ENCODE results near the gene CXCL12. TPM values are rescaled to one million over a fixed set of nuclear protein-coding genes. Genes with fewer than 3 reads are reported as not detected.

Gene CXCL12
- total RNA-seq, 6 experiments from 2014 or later = 111 to 241 (median 197) TPM

DNA sequence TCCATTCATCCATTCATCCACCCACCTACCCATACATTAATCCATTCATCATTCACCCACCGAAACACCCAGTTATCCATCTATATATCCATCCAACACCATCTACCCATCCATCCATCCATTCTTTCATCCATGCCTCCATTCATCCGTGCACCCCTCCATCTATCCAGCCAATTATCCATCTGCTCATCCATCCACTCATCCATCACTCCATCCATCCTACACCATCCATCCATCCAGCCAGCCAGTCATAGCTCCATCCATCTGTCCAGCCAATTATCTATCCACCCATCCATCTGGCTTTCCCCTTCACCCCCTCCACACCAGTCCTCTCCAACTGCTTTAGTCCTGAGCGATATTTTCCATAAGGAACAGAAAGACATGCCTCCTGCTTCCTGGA, 7.5 kb upstream of the CXCL12 start:
- Mint-ChIP-seq H3K36me3 (ENCODE audit: low read depth) (no peaks in the 10 kb centered on the region), H3K4me1 (ENCODE audit: low read depth) (peaks cover 20% of the 10 kb centered on the region), H3K9me3 (no peaks in the 10 kb centered on the region), H3K27me3 (ENCODE audit: insufficient read depth) (peaks cover 4% of the 10 kb centered on the region), H3K27ac (no peak overlapping the region; the same call in 1 of the 2 replicates), H3K4me3 (no peak overlapping the region)
- TF ChIP-seq CTCF (IDR thresholded peaks at IDR 0.05) = no peak
- DNase-seq = no peak

- Mint-ChIP-seq H3K27ac (no peak overlapping the region), H3K4me3 (no peak overlapping the region), H3K4me1 (ENCODE audit: low read depth) (peaks cover 21% of the 10 kb centered on the region), H3K27me3 (ENCODE audit: insufficient read depth) (peaks cover 3% of the 10 kb centered on the region), H3K36me3 (ENCODE audit: low read depth) (no peaks in the 10 kb centered on the region), H3K9me3 (no peaks in the 10 kb centered on the region)
- no peak for TF ChIP-seq CTCF (IDR thresholded peaks at IDR 0.05)
- DNase-seq = no peak
Measured at GRCh38 chr10:44391981-44392380, 7.1 kb upstream of the CXCL12 start.

DNA sequence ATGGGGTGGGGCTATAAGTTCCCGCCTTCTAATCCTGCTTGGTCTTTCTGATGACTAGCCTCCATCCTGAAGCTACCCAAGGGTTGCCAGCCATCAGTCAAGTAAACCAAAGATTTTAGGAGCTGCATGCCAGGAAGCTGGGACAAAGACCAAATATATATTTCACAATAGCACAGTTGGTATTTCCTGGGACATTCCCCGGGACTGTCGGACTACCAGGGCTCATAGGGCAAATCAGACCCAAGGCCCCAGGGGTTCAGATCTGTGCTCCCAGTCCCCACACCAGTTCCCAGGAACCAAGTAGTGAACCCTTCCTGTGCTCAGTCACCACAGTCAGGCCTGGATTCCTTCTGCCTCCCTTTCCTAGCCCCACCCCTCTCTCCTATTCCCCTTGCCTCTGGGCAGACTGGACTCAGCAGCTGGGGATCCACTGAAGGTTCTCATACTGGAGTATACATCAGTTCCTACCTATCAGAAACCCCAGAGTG, 5.7 kb upstream of the CXCL12 start:
- no peak for DNase-seq
- Mint-ChIP-seq H3K27ac (no peak overlapping the region), H3K9me3 (no peaks in the 10 kb centered on the region), H3K4me3 (no peak overlapping the region), H3K27me3 (ENCODE audit: insufficient read depth) (peaks cover 2% of the 10 kb centered on the region; the same call in 1 of the 2 replicates), H3K36me3 (ENCODE audit: low read depth) (no peaks in the 10 kb centered on the region), H3K4me1 (ENCODE audit: low read depth) (peaks cover 24% of the 10 kb centered on the region)
- TF ChIP-seq CTCF (IDR thresholded peaks at IDR 0.05) = no peak

GRCh38 chr10:44389556-44389955, 4.7 kb upstream of the CXCL12 start:
- Mint-ChIP-seq H3K4me3 (no peak overlapping the region), H3K27ac (no peak overlapping the region), H3K27me3 (ENCODE audit: insufficient read depth) (no peaks in the 10 kb centered on the region), H3K4me1 (ENCODE audit: low read depth) (peaks cover 24% of the 10 kb centered on the region), H3K36me3 (ENCODE audit: low read depth) (no peaks in the 10 kb centered on the region), H3K9me3 (no peaks in the 10 kb centered on the region)
- DNase-seq = no peak
- TF ChIP-seq CTCF (IDR thresholded peaks at IDR 0.05) = no peak

DNA sequence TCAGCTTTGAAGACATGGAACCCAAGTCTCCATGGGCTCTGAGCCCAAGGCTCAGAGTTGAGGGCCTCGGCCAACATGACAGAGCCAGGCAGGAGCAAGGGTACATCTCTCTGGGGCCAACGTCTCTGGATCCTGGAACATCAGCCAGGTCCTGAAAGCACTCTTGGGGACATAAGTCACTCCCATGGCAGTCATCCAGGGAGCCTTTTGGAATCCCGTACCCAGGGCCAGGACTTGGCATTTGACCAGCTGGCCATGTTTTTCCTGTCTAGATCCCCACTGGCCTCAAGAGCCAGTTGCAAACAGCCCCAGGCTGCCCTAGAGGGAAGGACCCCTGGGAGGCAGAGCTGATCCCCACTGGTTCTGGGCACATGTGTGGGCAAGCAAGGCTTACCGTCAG, 4.3 kb upstream of the CXCL12 start:
- Mint-ChIP-seq H3K27ac (no peak overlapping the region), H3K36me3 (ENCODE audit: low read depth) (no peaks in the 10 kb centered on the region), H3K4me3 (no peak overlapping the region), H3K27me3 (ENCODE audit: insufficient read depth) (no peaks in the 10 kb centered on the region), H3K9me3 (no peaks in the 10 kb centered on the region), H3K4me1 (ENCODE audit: low read depth) (peaks cover 24% of the 10 kb centered on the region)
- no peak for TF ChIP-seq CTCF (IDR thresholded peaks at IDR 0.05)
- DNase-seq = no peak

GRCh38 chr10:44388641-44389040, 3.7 kb upstream of the CXCL12 start:
- Mint-ChIP-seq H3K36me3 (ENCODE audit: low read depth) (no peaks in the 10 kb centered on the region), H3K4me1 (ENCODE audit: low read depth) (peaks cover 25% of the 10 kb centered on the region), H3K27ac (no peak overlapping the region), H3K4me3 (no peak overlapping the region), H3K27me3 (ENCODE audit: insufficient read depth) (no peaks in the 10 kb centered on the region), H3K9me3 (no peaks in the 10 kb centered on the region)
- DNase-seq = no peak
- no peak for TF ChIP-seq CTCF (IDR thresholded peaks at IDR 0.05)
